Neural cell (in vitro differentiated cells): ENCODE data around the gene RDH14. TPM values are rescaled to one million over a fixed set of nuclear protein-coding genes. Genes with fewer than 3 reads are reported as not detected.

Source experiments
- H2AFZ ChIP-seq: fragments of 200-600, 300-800 bp; sonication (generic), shearing (Covaris generic); 2 replicates; pipeline ENCODE4 v1.6.0; 2014; ENCODE audit warnings: low read depth, mild to moderate bottlenecking, antibody characterized with exemption, low read length, moderate library complexity
- H3F3A ChIP-seq: fragments of 200-600 bp; shearing (Covaris generic); 2 replicates; pipeline ENCODE4 v1.6.1; 2016; ENCODE audit warnings: mild to moderate bottlenecking, moderate library complexity, mixed read lengths, antibody characterized with exemption, low read length; ENCODE audit not compliant: insufficient read depth, poor library complexity, severe bottlenecking
- H3K27ac ChIP-seq: fragments of 200-600, 300-800 bp; sonication (generic), shearing (Covaris generic); 2 replicates; pipeline ENCODE4 v1.5.1; 2014; ENCODE audit warnings: mild to moderate bottlenecking, low read length, moderate library complexity
- H3K27me3 ChIP-seq: fragments of 300-800, 200-600 bp; sonication (generic), shearing (Covaris generic); 2 replicates; pipeline ENCODE4 v1.6.0; 2014; ENCODE audit warnings: mild to moderate bottlenecking, low read depth, low read length, moderate library complexity; ENCODE audit not compliant: insufficient read depth
- H3K36me3 ChIP-seq: fragments of 300-800, 200-600 bp; sonication (generic), shearing (Covaris generic); 2 replicates; pipeline ENCODE4 v1.5.1; 2014; ENCODE audit warnings: mild to moderate bottlenecking, antibody characterized with exemption, low read length, moderate library complexity; ENCODE audit not compliant: insufficient read depth
- H3K4me2 ChIP-seq: fragments of 300-800, 200-600 bp; sonication (generic), shearing (Covaris generic); 2 replicates; pipeline ENCODE4 v1.6.0; 2014; ENCODE audit warnings: mild to moderate bottlenecking, low read length
- H3K4me3 ChIP-seq: fragments of 300-800, 200-600 bp; sonication (generic), shearing (Covaris generic); 2 replicates; pipeline ENCODE4 v1.5.1; 2014; ENCODE audit warnings: mild to moderate bottlenecking, low read length, moderate library complexity
- H3K79me2 ChIP-seq: fragments of 200-600 bp; shearing (Covaris generic); replicated peaks from 2 replicates; pipeline ENCODE4 v1.6.0; 2014; ENCODE audit warnings: mild to moderate bottlenecking, low read length, moderate library complexity; ENCODE audit not compliant: insufficient read depth
- H3K9ac ChIP-seq: fragments of 300-800, 200-600 bp; sonication (generic), shearing (Covaris generic); 2 replicates; pipeline ENCODE4 v1.6.1; 2016; ENCODE audit warnings: mild to moderate bottlenecking, low read length, mixed read lengths
- H3K9me2 ChIP-seq: fragments of 200-600 bp; shearing (Covaris generic); 2 replicates; pipeline ENCODE4 v1.6.1; 2016; ENCODE audit warnings: mild to moderate bottlenecking, low read length, mixed read lengths; ENCODE audit not compliant: insufficient read depth
- H3K9me3 ChIP-seq: fragments of 200-600, 300-800 bp; sonication (generic), shearing (Covaris generic); 2 replicates; pipeline ENCODE4 v1.6.1; 2016; ENCODE audit warnings: mild to moderate bottlenecking, mixed run types, low read length, moderate library complexity, mixed read lengths
- H4K20me1 ChIP-seq: fragments of 200-600 bp; shearing (Covaris generic); 2 replicates; pipeline ENCODE4 v1.6.1; 2016; ENCODE audit warnings: mild to moderate bottlenecking, mixed run types; ENCODE audit not compliant: insufficient read depth
- EP300 ChIP-seq: fragments of 450-650 bp; conservative IDR thresholded peaks from 2 replicates; pipeline ENCODE4 v1.6.1; 2014; ENCODE audit warnings: antibody characterized with exemption, mild to moderate bottlenecking, moderate library complexity; ENCODE audit not compliant: poor library complexity, severe bottlenecking
- EZH2 ChIP-seq: fragments of 200-600, 300-800 bp; shearing (Covaris generic), sonication (generic); IDR thresholded peaks from 2 replicates; pipeline ENCODE4 v1.6.1; 2014; ENCODE audit warnings: antibody characterized with exemption, low read length, borderline replicate concordance, mild to moderate bottlenecking; ENCODE audit not compliant: insufficient read depth, poor library complexity, severe bottlenecking
- MXI1 ChIP-seq: fragments of 450-650 bp; conservative IDR thresholded peaks from 2 replicates; pipeline ENCODE4 v1.6.1; 2014; ENCODE audit warnings: antibody characterized with exemption, mild to moderate bottlenecking; ENCODE audit not compliant: poor library complexity, severe bottlenecking
- POLR2AphosphoS5 ChIP-seq: IDR thresholded peaks from 2 replicates; pipeline ENCODE4 v1.6.1; 2012
- RAD21 ChIP-seq: fragments of 450-650 bp; conservative IDR thresholded peaks from 2 replicates; pipeline ENCODE4 v1.6.1; 2014; ENCODE audit warnings: antibody characterized with exemption, mild to moderate bottlenecking, moderate library complexity
- REST ChIP-seq: IDR thresholded peaks from 2 replicates; pipeline ENCODE4 v1.6.1; 2012; ENCODE audit warnings: borderline replicate concordance
- SMC3 ChIP-seq: fragments of 450-650 bp; conservative IDR thresholded peaks from 2 replicates; pipeline ENCODE4 v1.6.1; 2014; ENCODE audit warnings: antibody characterized with exemption, mild to moderate bottlenecking, moderate library complexity; ENCODE audit not compliant: poor library complexity
- TAF1 ChIP-seq: IDR thresholded peaks from 2 replicates; pipeline ENCODE4 v1.6.1; 2012; ENCODE audit warnings: low read depth
- polyA plus RNA-seq: library from polyadenylated mRNA; depleted of rRNA; stranded (reverse); fragments of >200 nt; gene quantifications from 2 replicates; pipeline ENCODE4 v1.2.3, GENCODE V29; 2014
- TF ChIP-seq, protein P1 (sequence below): fragments of 450-650 bp; IDR thresholded peaks from 2 replicates; pipeline ENCODE4 v1.5.1; 2014; ENCODE audit warnings: antibody characterized with exemption, mild to moderate bottlenecking, moderate library complexity; ENCODE audit not compliant: poor library complexity, severe bottlenecking

The RDH14 gene
- polyA plus RNA-seq, 1 donor from 2014 or later: 29.4 TPM

DNA sequence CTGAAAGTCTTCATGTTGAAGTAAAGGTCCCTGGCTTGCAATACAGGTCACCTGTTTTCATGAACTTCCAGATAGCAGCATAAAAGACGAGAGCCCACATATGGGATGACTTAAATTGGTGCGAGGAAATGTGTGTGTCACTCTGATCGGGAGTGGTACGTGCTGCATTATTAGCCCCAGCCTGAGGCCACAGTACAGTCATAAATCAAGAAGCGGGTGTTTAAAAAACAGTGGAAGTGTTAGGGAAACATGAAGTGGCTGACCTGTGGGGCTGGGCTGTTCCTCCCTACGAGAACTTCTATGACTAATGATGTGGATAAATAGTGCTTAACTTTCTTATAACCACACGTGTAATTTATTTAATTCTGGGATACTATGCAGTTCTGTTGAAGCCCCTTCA is 24.4 kb downstream of the RDH14 start:
- Histone ChIP-seq H3K4me2 (no peak overlapping the region), H4K20me1 (no peaks in the 10 kb centered on the region), H3K4me3 (no peak overlapping the region), H3K9me2 (no peaks in the 10 kb centered on the region), H3F3A (no peaks in the 10 kb centered on the region), H3K36me3 (no peaks in the 10 kb centered on the region), H3K9me3 (no peaks in the 10 kb centered on the region), H3K27ac (no peak overlapping the region), H3K27me3 (no peaks in the 10 kb centered on the region), H2AFZ (no peak overlapping the region), H3K79me2 (no peaks in the 10 kb centered on the region), H3K9ac (no peak overlapping the region)
- TF ChIP-seq REST (peak; percentile 0), EZH2 (no peak)

DNA sequence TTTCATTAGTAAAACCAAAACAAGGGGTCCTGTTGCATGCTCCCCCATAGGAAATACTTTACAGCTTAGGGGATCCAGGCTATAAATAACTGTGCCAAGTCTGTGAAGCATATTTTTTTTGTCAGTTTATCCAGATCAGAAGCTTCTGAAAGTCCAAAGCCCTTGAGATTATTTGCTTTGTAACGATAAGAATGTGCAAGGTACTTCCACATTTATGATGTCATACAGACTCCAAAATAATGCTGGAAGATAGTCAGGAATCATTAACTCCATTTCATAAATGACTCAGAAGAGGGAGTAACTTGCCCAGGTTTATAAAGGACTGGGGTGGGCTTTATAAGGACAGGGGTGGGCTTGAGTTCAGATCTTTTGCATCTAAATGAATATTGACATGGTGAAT is 29.3 kb downstream of the RDH14 start:
- H3K9ac ChIP-seq: no peak overlapping the region
- no peak overlapping the region for H3K4me2 ChIP-seq
- no peaks in the 10 kb centered on the region for H3K9me2 ChIP-seq
- H3K79me2 ChIP-seq: no peaks in the 10 kb centered on the region
- H2AFZ ChIP-seq: no peak overlapping the region
- TF ChIP-seq SMC3 (no peak), POLR2AphosphoS5 (no peak), MXI1 (no peak), EZH2 (no peak), TAF1 (no peak)
- TF ChIP-seq, protein P1, sequence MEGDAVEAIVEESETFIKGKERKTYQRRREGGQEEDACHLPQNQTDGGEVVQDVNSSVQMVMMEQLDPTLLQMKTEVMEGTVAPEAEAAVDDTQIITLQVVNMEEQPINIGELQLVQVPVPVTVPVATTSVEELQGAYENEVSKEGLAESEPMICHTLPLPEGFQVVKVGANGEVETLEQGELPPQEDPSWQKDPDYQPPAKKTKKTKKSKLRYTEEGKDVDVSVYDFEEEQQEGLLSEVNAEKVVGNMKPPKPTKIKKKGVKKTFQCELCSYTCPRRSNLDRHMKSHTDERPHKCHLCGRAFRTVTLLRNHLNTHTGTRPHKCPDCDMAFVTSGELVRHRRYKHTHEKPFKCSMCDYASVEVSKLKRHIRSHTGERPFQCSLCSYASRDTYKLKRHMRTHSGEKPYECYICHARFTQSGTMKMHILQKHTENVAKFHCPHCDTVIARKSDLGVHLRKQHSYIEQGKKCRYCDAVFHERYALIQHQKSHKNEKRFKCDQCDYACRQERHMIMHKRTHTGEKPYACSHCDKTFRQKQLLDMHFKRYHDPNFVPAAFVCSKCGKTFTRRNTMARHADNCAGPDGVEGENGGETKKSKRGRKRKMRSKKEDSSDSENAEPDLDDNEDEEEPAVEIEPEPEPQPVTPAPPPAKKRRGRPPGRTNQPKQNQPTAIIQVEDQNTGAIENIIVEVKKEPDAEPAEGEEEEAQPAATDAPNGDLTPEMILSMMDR: no peak
- H3K27ac ChIP-seq: no peak overlapping the region
- no peaks in the 10 kb centered on the region for H3K9me3 ChIP-seq
- no peaks in the 10 kb centered on the region for H3K27me3 ChIP-seq
- no peak overlapping the region for H3K4me3 ChIP-seq
- H4K20me1 ChIP-seq: no peaks in the 10 kb centered on the region
- H3K36me3 ChIP-seq: no peaks in the 10 kb centered on the region
- H3F3A ChIP-seq: no peaks in the 10 kb centered on the region

DNA sequence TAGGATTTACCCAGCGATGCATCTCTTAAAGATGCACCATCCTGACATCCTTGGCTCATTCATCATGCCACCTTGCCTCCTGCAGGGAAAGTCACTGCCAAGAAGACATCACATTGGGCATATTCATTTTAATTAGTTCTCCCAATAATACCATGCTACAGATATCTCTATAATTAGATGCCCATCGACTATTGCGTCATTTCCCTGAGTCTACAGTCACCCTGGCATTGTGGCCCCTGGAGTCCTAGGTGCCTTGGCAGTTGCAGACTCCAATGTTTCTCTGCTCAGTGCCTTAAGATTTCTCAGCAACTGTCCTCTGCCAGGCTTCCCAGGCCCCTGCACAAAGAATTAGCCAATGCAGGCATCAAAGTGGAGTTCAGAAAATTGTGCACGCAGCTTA is 32.6 kb downstream of the RDH14 start:
- H3K4me3 ChIP-seq: no peak overlapping the region
- no peaks in the 10 kb centered on the region for H3F3A ChIP-seq
- H3K9me2 ChIP-seq: no peaks in the 10 kb centered on the region
- H3K36me3 ChIP-seq: no peaks in the 10 kb centered on the region
- no peaks in the 10 kb centered on the region for H4K20me1 ChIP-seq
- H2AFZ ChIP-seq: no peak overlapping the region
- no peak overlapping the region for H3K4me2 ChIP-seq
- H3K27ac ChIP-seq: no peak overlapping the region
- no peaks in the 10 kb centered on the region for H3K79me2 ChIP-seq
- no peaks in the 10 kb centered on the region for H3K27me3 ChIP-seq
- TF ChIP-seq RAD21 (no peak), SMC3 (no peak), MXI1 (no peak), REST (no peak), EP300 (no peak), POLR2AphosphoS5 (no peak), EZH2 (no peak), TAF1 (no peak)
- TF ChIP-seq, protein P1: no peak
- no peak overlapping the region for H3K9ac ChIP-seq
- H3K9me3 ChIP-seq: no peaks in the 10 kb centered on the region
